NCI-H187 (cell line): Measurements from ENCODE around the gene RIMBP2.
"Not testable (repeated sequence)": the region's sequence is repeated elsewhere in the genome, so short reads cannot be mapped to it uniquely, and the experiment has no call there.

Experiments used
- DNase-seq, 2 experiments: peaks; one replicate each; lab custom pipeline; 2025; lab: John Stamatoyannopoulos, UW

The RIMBP2 gene

GRCh38 chr12:130596241-130596640 is 119.9 kb downstream of the RIMBP2 start:
- DNase-seq, result no peak

- DNase-seq, result no peak
Observed at GRCh38 chr12:130595566-130595965, 120.5 kb downstream of the RIMBP2 start.

GRCh38 chr12:130593056-130593455 is 123.0 kb downstream of the RIMBP2 start:
- no peak for DNase-seq

- DNase-seq, result no peak
Observed at GRCh38 chr12:130592641-130593040, 123.5 kb downstream of the RIMBP2 start.

GRCh38 chr12:130591736-130592135 is 124.4 kb downstream of the RIMBP2 start:
- no peak for DNase-seq

GRCh38 chr12:130590685-130591084 is 125.4 kb downstream of the RIMBP2 start:
- no peak for DNase-seq

GRCh38 chr12:130589540-130590317 is 126.4 kb downstream of the RIMBP2 start:
- no peak for DNase-seq

GRCh38 chr12:130588696-130589539 is 127.2 kb downstream of the RIMBP2 start:
- DNase-seq, result no peak

GRCh38 chr12:130587966-130588365 is 128.1 kb downstream of the RIMBP2 start:
- no peak for DNase-seq

GRCh38 chr12:130584475-130584874 is 131.6 kb downstream of the RIMBP2 start:
- not testable (repeated sequence) for DNase-seq

- no peak for DNase-seq
Observed at GRCh38 chr12:130583800-130584199, 132.3 kb downstream of the RIMBP2 start.

- no peak for DNase-seq
Observed at GRCh38 chr12:130583317-130583716, 132.8 kb downstream of the RIMBP2 start.

- DNase-seq, result no peak
Observed at GRCh38 chr12:130582286-130582685, 133.8 kb downstream of the RIMBP2 start.

GRCh38 chr12:130581782-130582181 is 134.3 kb downstream of the RIMBP2 start:
- DNase-seq, result no peak

GRCh38 chr12:130579231-130579630 is 136.9 kb downstream of the RIMBP2 start:
- no peak for DNase-seq

GRCh38 chr12:130577351-130577750 is 138.7 kb downstream of the RIMBP2 start:
- DNase-seq, result no peak

- DNase-seq, result no peak
Observed at GRCh38 chr12:130576371-130576816, 139.7 kb downstream of the RIMBP2 start.

- no peak for DNase-seq
Observed at GRCh38 chr12:130574402-130574801, 141.7 kb downstream of the RIMBP2 start.

- no peak for DNase-seq
Observed at GRCh38 chr12:130573766-130574165, 142.3 kb downstream of the RIMBP2 start.

- DNase-seq, result no peak
Observed at GRCh38 chr12:130573235-130573634, 142.9 kb downstream of the RIMBP2 start.

- DNase-seq, result no peak
Observed at GRCh38 chr12:130572553-130572952, 143.5 kb downstream of the RIMBP2 start.

- DNase-seq, result no peak
Observed at GRCh38 chr12:130571734-130572133, 144.4 kb downstream of the RIMBP2 start.

- DNase-seq, result no peak
Observed at GRCh38 chr12:130571089-130571488, 145.0 kb downstream of the RIMBP2 start.
